A549 (cell line): ENCODE data around the gene DOCK11.

Source experiments
- CEBPB ChIP-seq, 2 experiments: fragments of >200 bp in 1 of 2; sonication (Bioruptor Twin) in 1 of 2; formaldehyde crosslinking in 1 of 2; IDR thresholded peaks; 2 replicates each; pipeline ENCODE4 v1.6.1; 2012 to 2016
- CHD2 ChIP-seq: fragments of 150-350 bp; IDR thresholded peaks from 2 replicates; pipeline ENCODE4 v1.6.1; 2014; ENCODE audit warnings: low read length; ENCODE audit not compliant: partially characterized antibody
- EP300 ChIP-seq, 2 experiments: fragments of >200 bp; sonication (Bioruptor Twin); formaldehyde crosslinking; IDR thresholded peaks; 2 replicates in 1 of 2; 3 replicates in 1 of 2; pipeline ENCODE4 v1.6.1; 2016 to 2017
- HOXA7 ChIP-seq: fragments of 250-450 bp; sonication (Bioruptor Pico); IDR thresholded peaks from 2 replicates; pipeline ENCODE4 v1.5.0; 2020; ENCODE audit warnings: mild to moderate bottlenecking, moderate library complexity
- MAFK ChIP-seq: fragments of 450-650 bp; IDR thresholded peaks from 2 replicates; pipeline ENCODE4 v1.6.1; 2014; ENCODE audit not compliant: partially characterized antibody
- MAX ChIP-seq: IDR thresholded peaks from 2 replicates; pipeline ENCODE4 v1.6.1; 2012
- POLR2A ChIP-seq: IDR thresholded peaks from 2 replicates; pipeline ENCODE4 v1.6.1; 2012; ENCODE audit warnings: mild to moderate bottlenecking, low read length
- RAD21 ChIP-seq, 2 experiments: fragments of >200 bp in 1 of 2; sonication (Bioruptor Twin) in 1 of 2; formaldehyde crosslinking in 1 of 2; IDR thresholded peaks in 1 of 2; conservative IDR thresholded peaks in 1 of 2; 2 replicates in 1 of 2; 3 replicates in 1 of 2; pipeline ENCODE4 v1.6.1; 2012 to 2018; ENCODE audit warnings: inconsistent platforms in 1 of 2
- RNF2 ChIP-seq: fragments of 200-600 bp; sonication (generic); IDR thresholded peaks from 2 replicates; pipeline ENCODE4 v1.6.1; 2016; ENCODE audit warnings: low read depth, mild to moderate bottlenecking, antibody characterized with exemption, moderate library complexity, borderline replicate concordance
- USF2 ChIP-seq: fragments of 450-650 bp; IDR thresholded peaks from 2 replicates; pipeline ENCODE4 v1.6.1; 2014; ENCODE audit warnings: antibody characterized with exemption
- TF ChIP-seq, protein P1 (sequence below): fragments of >200 bp; sonication (Bioruptor Twin); formaldehyde crosslinking; IDR thresholded peaks from 3 replicates; pipeline ENCODE4 v1.5.1; 2016
- TF ChIP-seq, protein P2 (sequence below): IDR thresholded peaks from 2 replicates; pipeline ENCODE4 v1.6.1; 2012

- TF ChIP-seq, protein P1, sequence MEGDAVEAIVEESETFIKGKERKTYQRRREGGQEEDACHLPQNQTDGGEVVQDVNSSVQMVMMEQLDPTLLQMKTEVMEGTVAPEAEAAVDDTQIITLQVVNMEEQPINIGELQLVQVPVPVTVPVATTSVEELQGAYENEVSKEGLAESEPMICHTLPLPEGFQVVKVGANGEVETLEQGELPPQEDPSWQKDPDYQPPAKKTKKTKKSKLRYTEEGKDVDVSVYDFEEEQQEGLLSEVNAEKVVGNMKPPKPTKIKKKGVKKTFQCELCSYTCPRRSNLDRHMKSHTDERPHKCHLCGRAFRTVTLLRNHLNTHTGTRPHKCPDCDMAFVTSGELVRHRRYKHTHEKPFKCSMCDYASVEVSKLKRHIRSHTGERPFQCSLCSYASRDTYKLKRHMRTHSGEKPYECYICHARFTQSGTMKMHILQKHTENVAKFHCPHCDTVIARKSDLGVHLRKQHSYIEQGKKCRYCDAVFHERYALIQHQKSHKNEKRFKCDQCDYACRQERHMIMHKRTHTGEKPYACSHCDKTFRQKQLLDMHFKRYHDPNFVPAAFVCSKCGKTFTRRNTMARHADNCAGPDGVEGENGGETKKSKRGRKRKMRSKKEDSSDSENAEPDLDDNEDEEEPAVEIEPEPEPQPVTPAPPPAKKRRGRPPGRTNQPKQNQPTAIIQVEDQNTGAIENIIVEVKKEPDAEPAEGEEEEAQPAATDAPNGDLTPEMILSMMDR, result no peak
- TF ChIP-seq POLR2A (no peak), MAX (no peak), CEBPB (IDR thresholded peaks at IDR 0.05) (no peak), RAD21 (conservative IDR thresholded peaks at IDR 0.05 in 1 of 2, IDR thresholded peaks at IDR 0.05 in 1 of 2) (no peak), HOXA7 (CRISPR knock-in tag) (no peak), USF2 (no peak), MAFK (no peak), CHD2 (no peak), EP300 (IDR thresholded peaks at IDR 0.05) (no peak), RNF2 (no peak)
- TF ChIP-seq, protein P2, sequence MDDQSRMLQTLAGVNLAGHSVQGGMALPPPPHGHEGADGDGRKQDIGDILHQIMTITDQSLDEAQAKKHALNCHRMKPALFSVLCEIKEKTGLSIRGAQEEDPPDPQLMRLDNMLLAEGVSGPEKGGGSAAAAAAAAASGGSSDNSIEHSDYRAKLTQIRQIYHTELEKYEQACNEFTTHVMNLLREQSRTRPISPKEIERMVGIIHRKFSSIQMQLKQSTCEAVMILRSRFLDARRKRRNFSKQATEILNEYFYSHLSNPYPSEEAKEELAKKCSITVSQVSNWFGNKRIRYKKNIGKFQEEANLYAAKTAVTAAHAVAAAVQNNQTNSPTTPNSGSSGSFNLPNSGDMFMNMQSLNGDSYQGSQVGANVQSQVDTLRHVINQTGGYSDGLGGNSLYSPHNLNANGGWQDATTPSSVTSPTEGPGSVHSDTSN, result no peak
These were observed 2.7 kb downstream of the DOCK11 start for GRCh38 chrX:118498351-118498750.
